ENCODE data around the gene CDK5RAP3. TPM values are rescaled to one million over a fixed set of nuclear protein-coding genes. Genes with fewer than 3 reads are reported as not detected.

Gene CDK5RAP3
- total and polyA plus RNA-seq, 2 of the 13 experiments (the other 11 are each of a cell fraction or from before 2014, with no cell fraction given): 128 to 154 TPM

GRCh38 chr17:47952171-47953021 lies 18.5 kb upstream of the CDK5RAP3 start (continued):
- TF ChIP-seq, protein P1, sequence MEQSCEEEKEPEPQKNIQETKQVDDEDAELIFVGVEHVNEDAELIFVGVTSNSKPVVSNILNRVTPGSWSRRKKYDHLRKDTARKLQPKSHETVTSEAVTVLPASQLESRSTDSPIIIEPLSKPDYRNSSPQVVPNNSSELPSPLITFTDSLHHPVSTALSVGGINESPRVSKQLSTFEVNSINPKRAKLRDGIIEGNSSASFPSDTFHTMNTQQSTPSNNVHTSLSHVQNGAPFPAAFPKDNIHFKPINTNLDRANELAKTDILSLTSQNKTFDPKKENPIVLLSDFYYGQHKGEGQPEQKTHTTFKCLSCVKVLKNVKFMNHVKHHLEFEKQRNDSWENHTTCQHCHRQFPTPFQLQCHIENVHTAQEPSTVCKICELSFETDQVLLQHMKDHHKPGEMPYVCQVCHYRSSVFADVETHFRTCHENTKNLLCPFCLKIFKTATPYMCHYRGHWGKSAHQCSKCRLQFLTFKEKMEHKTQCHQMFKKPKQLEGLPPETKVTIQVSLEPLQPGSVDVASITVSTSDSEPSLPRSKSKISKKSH (CRISPR knock-in tag; IDR thresholded peaks at IDR 0.05; ENCODE audit: borderline replicate concordance): no peak
- TF ChIP-seq GLI4 (CRISPR knock-in tag; IDR thresholded peaks at IDR 0.05; ENCODE audit: borderline replicate concordance) (no peak), GATA4 (IDR thresholded peaks at IDR 0.05; ENCODE audit: borderline replicate concordance, low read depth) (no peak), YEATS2 (CRISPR knock-in tag; IDR thresholded peaks at IDR 0.05; ENCODE audit: borderline replicate concordance) (peak; percentile 63; the same call in 1 of the 2 replicates), ZNF546 (CRISPR knock-in tag; conservative IDR thresholded peaks at IDR 0.05) (no peak), PITX1 (CRISPR knock-in tag; IDR thresholded peaks at IDR 0.05) (peak; percentile 74), ZNF883 (CRISPR knock-in tag; IDR thresholded peaks at IDR 0.05; ENCODE audit: not compliant biosample characterization) (peak; percentile 64), ZNF878 (CRISPR knock-in tag; IDR thresholded peaks at IDR 0.05) (no peak), ZNF570 (CRISPR knock-in tag; IDR thresholded peaks at IDR 0.05; ENCODE audit: borderline replicate concordance) (no peak), KDM5B (CRISPR knock-in tag; IDR thresholded peaks at IDR 0.05; ENCODE audit: borderline replicate concordance) (no peak), TAF1 (CRISPR knock-in tag; IDR thresholded peaks at IDR 0.05) (no peak; the same call in 1 of the 2 replicates), MIER2 (CRISPR knock-in tag; IDR thresholded peaks at IDR 0.05) (no peak), NFKBIZ (CRISPR knock-in tag; IDR thresholded peaks at IDR 0.05) (no peak), SRSF1 (optimal IDR thresholded peaks at IDR 0.05; ENCODE audit: low read depth, low read length) (no peak), MATR3 (CRISPR knock-in tag; IDR thresholded peaks at IDR 0.05) (no peak), SP1 (IDR thresholded peaks at IDR 0.05) (no peak), SP1 (CRISPR knock-in tag; IDR thresholded peaks at IDR 0.05) (no peak), ZNF772 (CRISPR knock-in tag; IDR thresholded peaks at IDR 0.05) (peak; percentile 72; the same call in 1 of the 2 replicates)
- TF ChIP-seq, protein P2, sequence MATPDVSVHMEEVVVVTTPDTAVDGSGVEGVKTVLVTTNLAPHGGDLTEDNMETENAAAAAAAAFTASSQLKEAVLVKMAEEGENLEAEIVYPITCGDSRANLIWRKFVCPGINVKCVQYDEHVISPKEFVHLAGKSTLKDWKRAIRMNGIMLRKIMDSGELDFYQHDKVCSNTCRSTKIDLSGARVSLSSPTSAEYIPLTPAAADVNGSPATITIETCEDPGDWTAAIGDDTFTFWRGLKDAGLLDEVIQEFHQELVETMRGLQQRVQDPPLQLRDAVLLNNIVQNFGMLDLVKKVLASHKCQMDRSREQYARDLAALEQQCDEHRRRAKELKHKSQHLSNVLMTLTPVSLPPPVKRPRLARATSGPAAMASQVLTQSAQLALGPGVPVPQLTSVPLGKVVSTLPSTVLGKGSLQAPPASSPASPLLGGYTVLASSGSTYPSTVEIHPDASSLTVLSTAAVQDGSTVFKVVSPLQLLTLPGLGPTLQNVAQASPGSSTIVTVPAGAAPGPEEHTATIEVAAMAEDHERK (CRISPR knock-in tag; IDR thresholded peaks at IDR 0.05; ENCODE audit: low read depth): no peak
- TF ChIP-seq, protein P3, sequence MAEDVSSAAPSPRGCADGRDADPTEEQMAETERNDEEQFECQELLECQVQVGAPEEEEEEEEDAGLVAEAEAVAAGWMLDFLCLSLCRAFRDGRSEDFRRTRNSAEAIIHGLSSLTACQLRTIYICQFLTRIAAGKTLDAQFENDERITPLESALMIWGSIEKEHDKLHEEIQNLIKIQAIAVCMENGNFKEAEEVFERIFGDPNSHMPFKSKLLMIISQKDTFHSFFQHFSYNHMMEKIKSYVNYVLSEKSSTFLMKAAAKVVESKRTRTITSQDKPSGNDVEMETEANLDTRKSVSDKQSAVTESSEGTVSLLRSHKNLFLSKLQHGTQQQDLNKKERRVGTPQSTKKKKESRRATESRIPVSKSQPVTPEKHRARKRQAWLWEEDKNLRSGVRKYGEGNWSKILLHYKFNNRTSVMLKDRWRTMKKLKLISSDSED (CRISPR knock-in tag; IDR thresholded peaks at IDR 0.05): no peak
- TF ChIP-seq, protein P4, sequence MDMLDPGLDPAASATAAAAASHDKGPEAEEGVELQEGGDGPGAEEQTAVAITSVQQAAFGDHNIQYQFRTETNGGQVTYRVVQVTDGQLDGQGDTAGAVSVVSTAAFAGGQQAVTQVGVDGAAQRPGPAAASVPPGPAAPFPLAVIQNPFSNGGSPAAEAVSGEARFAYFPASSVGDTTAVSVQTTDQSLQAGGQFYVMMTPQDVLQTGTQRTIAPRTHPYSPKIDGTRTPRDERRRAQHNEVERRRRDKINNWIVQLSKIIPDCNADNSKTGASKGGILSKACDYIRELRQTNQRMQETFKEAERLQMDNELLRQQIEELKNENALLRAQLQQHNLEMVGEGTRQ (IDR thresholded peaks at IDR 0.05; ENCODE audit: low read depth, low read length): no peak
- TF ChIP-seq, protein P4 (CRISPR knock-in tag; IDR thresholded peaks at IDR 0.05; ENCODE audit: borderline replicate concordance): peak; percentile 79; the same call in 1 of the 2 replicates
